HepG2 (cell line): Measurements from ENCODE around the gene SUOX. TPM values are rescaled to one million over a fixed set of nuclear protein-coding genes. Genes with fewer than 3 reads are reported as not detected.

Source experiments
- ATAC-seq: fragments of 200-7000 bp; cut with Tn5 transposase; 3 replicates; pipeline ENCODE4 v1.9.1; 2020; ENCODE audit warnings: mild to moderate bottlenecking, moderate library complexity
- BruUV-seq: library from RNA; stranded (reverse); fragments of 400-500 nt; replicated peaks from 2 replicates; lab custom pipeline; 2021; lab: Mats Ljungman, UMichigan
- CTCF ChIA-PET: fragments of 300-600 bp; formaldehyde crosslinking; extraction: SDS; loops from one replicate; lab custom pipeline; 2021; ENCODE audit warnings: low total read pairs, inconsistent platforms, low intra/inter-chr PET ratio; lab: Yijun Ruan, JAX
- POLR2A ChIA-PET: fragments of 350-600 bp; sonication (Branson Sonifier 250); formaldehyde crosslinking; loops from one replicate; lab custom pipeline; 2020; ENCODE audit warnings: antibody characterized with exemption, inconsistent platforms; lab: Yijun Ruan, JAX
- DNase-seq: peaks from one replicate; pipeline ENCODE4 v3.0.0-alpha.2; 2015; ENCODE audit warnings: low spot score
- FAIRE-seq: peaks from 3 replicates; lab custom pipeline; 2011; peaks lifted over from hg19 to GRCh38; lab: Jason Lieb, UNC
- H2AFZ ChIP-seq: one replicate; pipeline ENCODE4 v1.6.1; 2011; ENCODE audit warnings: low read length, inconsistent platforms
- H3K27ac ChIP-seq: fragments of 300-600 bp; 3 replicates; pipeline ENCODE4 v1.8.0; 2011; ENCODE audit warnings: mixed run types, mild to moderate bottlenecking, mixed read lengths, low read length, inconsistent platforms; ENCODE audit not compliant: insufficient read depth; ENCODE audit errors: extremely low read length
- H3K27me3 ChIP-seq, 2 experiments: fragments of 200-600 bp in 1 of 2; 2 replicates in 1 of 2; 3 replicates in 1 of 2; pipeline versions ENCODE4 v1.6.0 to v1.8.0; 2011; ENCODE audit warnings: low read length in 2 of 2, mild to moderate bottlenecking in 2 of 2, moderate library complexity in 2 of 2, inconsistent platforms in 1 of 2; ENCODE audit not compliant: insufficient read depth in 2 of 2, control insufficient read depth in 1 of 2
- H3K36me3 ChIP-seq, 2 experiments: fragments of 200-600 bp in 1 of 2; replicated peaks in 1 of 2; 2 replicates in 1 of 2; 3 replicates in 1 of 2; pipeline versions ENCODE4 v1.5.1 to v1.8.0; 2011; ENCODE audit warnings: low read length in 2 of 2, inconsistent platforms in 1 of 2; ENCODE audit not compliant: insufficient read depth in 2 of 2, control insufficient read depth in 1 of 2
- H3K4me1 ChIP-seq: 2 replicates; pipeline ENCODE4 v1.5.1; 2012; ENCODE audit warnings: low read length, inconsistent platforms; ENCODE audit not compliant: insufficient read depth
- H3K4me2 ChIP-seq: 2 replicates; pipeline ENCODE4 v1.6.0; 2011; ENCODE audit warnings: low read depth, low read length, inconsistent platforms
- H3K4me3 ChIP-seq, 3 experiments: fragments of 200-600 bp in 1 of 3; sonication (generic), shearing (Covaris generic) in 1 of 3; replicated peaks in 1 of 3; 2 replicates each; pipeline ENCODE4 v1.5.1; 2011 to 2016; ENCODE audit warnings: low read length in 3 of 3, inconsistent platforms in 2 of 3, low read depth in 2 of 3, mild to moderate bottlenecking in 2 of 3, control low read depth in 1 of 3, mixed read lengths in 1 of 3; ENCODE audit not compliant: insufficient read depth in 1 of 3
- H3K79me2 ChIP-seq: one replicate; pipeline ENCODE4 v1.6.1; 2011; ENCODE audit warnings: low read length, inconsistent platforms; ENCODE audit not compliant: insufficient read depth
- H3K9ac ChIP-seq: 2 replicates; pipeline ENCODE4 v1.6.0; 2011; ENCODE audit warnings: mild to moderate bottlenecking, low read depth, low read length, inconsistent platforms; ENCODE audit not compliant: insufficient read depth
- H3K9me3 ChIP-seq: 2 replicates; pipeline ENCODE4 v1.5.1; 2012; ENCODE audit warnings: mild to moderate bottlenecking, low read length
- H4K20me1 ChIP-seq: 2 replicates; pipeline ENCODE4 v1.6.0; 2011; ENCODE audit warnings: inconsistent platforms, mild to moderate bottlenecking, low read length, moderate library complexity; ENCODE audit not compliant: insufficient read depth
- NR2C2 ChIP-seq: sonication (generic); formaldehyde crosslinking; IDR thresholded peaks from 2 replicates; pipeline ENCODE4 v1.4.0; 2020; ENCODE audit warnings: missing genetic modification reagents, mild to moderate bottlenecking, moderate library complexity, borderline replicate concordance
- NR2F1 ChIP-seq, 2 experiments: fragments of 450-650 bp in 1 of 2; formaldehyde crosslinking in 1 of 2; IDR thresholded peaks; 2 replicates each; pipeline versions ENCODE4 v1.5.0 to v1.6.1; 2016 to 2020; ENCODE audit warnings: mild to moderate bottlenecking in 1 of 2, missing compliant biosample characterization in 1 of 2, missing genetic modification reagents in 1 of 2, moderate library complexity in 1 of 2
- NR2F6 ChIP-seq, 2 experiments: IDR thresholded peaks; 2 replicates each; pipeline ENCODE4 v1.6.1; 2016; ENCODE audit warnings: antibody characterized with exemption in 1 of 2, mild to moderate bottlenecking in 1 of 2
- PPARG ChIP-seq: conservative IDR thresholded peaks from 2 replicates; pipeline ENCODE4 v1.6.1; 2016; ENCODE audit warnings: missing biosample characterization, missing genetic modification reagents
- PRMT3 ChIP-seq: sonication (generic); formaldehyde crosslinking; IDR thresholded peaks from 2 replicates; pipeline ENCODE4 v1.8.1; 2022; ENCODE audit warnings: low read depth, mild to moderate bottlenecking, moderate library complexity, missing genetic modification reagents, borderline replicate concordance
- RARA ChIP-seq: IDR thresholded peaks from 2 replicates; pipeline ENCODE4 v1.6.1; 2016; ENCODE audit warnings: missing genetic modification reagents, missing compliant biosample characterization
- YY1 ChIP-seq: IDR thresholded peaks from 2 replicates; pipeline ENCODE4 v1.6.1; 2011; ENCODE audit warnings: low read length, low read depth, moderate library complexity, mild to moderate bottlenecking; ENCODE audit not compliant: insufficient read depth, insufficient replicate concordance
- ZNF275 ChIP-seq: sonication (generic); formaldehyde crosslinking; IDR thresholded peaks from 2 replicates; pipeline ENCODE4 v1.8.0; 2022; ENCODE audit warnings: missing genetic modification reagents, mild to moderate bottlenecking, inconsistent platforms, borderline replicate concordance
- ZNF615 ChIP-seq: sonication (generic); formaldehyde crosslinking; IDR thresholded peaks from 2 replicates; pipeline ENCODE4 v1.5.0; 2020; ENCODE audit warnings: mild to moderate bottlenecking, missing genetic modification reagents, borderline replicate concordance
- ZNF709 ChIP-seq: sonication (generic); formaldehyde crosslinking; IDR thresholded peaks from 2 replicates; pipeline ENCODE4 v1.5.0; 2020; ENCODE audit warnings: mild to moderate bottlenecking, missing genetic modification reagents
- WGBS: methylation state at CpG from one replicate; pipeline ENCODE4 v1.1.6; 2017; ENCODE audit warnings: low lambda C conversion rate; 5-methylcytosine and 5-hydroxymethylcytosine counted together
- in situ Hi-C: cut with HindIII; loops from 2 replicates; pipeline ENCODE4 v1.10.0; 2017; ENCODE audit warnings: low pct_unique_long_range_greater_than_20kb; ENCODE audit not compliant: extremely low pct_ligation_motif_present
- intact Hi-C: fragments of 100-400 bp; cut with micrococcal nuclease; formaldehyde crosslinking; loops from one replicate; pipeline ENCODE4 v1.10.0; 2022; ENCODE audit not compliant: unreplicated experiment
- polyA plus RNA-seq, 8 experiments: library from polyadenylated mRNA; depleted of rRNA in 3 of 8; stranded (reverse) in 7 of 8; unstranded in 1 of 8; fragments of >200 nt; fragmentation: Illumina TruSeq in 4 of 8; extraction: Trizol in 4 of 8; gene quantifications; 2 replicates each; pipeline versions ENCODE4 v1.2.1 to v1.2.3, GENCODE V29; 2011 to 2016; ENCODE audit warnings: low read depth in 4 of 8, missing spikeins in 1 of 8, mixed read lengths in 1 of 8; ENCODE audit not compliant: insufficient read depth in 1 of 8
- total RNA-seq, 5 experiments: library from RNA; depleted of rRNA; stranded (reverse); fragments of >200 nt; fragmentation: Illumina TruSeq; extraction: Trizol; gene quantifications; 2 replicates each; pipeline ENCODE4 v1.2.3, GENCODE V29; 2016; ENCODE audit warnings: low read depth in 1 of 5
- TF ChIP-seq, protein P1 (sequence below): sonication (generic); formaldehyde crosslinking; IDR thresholded peaks from 2 replicates; pipeline ENCODE4 v1.8.0; 2022; ENCODE audit warnings: mild to moderate bottlenecking, missing genetic modification reagents; ENCODE audit not compliant: insufficient replicate concordance
- TF ChIP-seq, protein P2 (sequence below): sonication (generic); formaldehyde crosslinking; IDR thresholded peaks from 2 replicates; pipeline ENCODE4 v1.4.0; 2020; ENCODE audit warnings: missing genetic modification reagents, borderline replicate concordance
- TF ChIP-seq, protein P3 (sequence below): sonication (generic); formaldehyde crosslinking; IDR thresholded peaks from 2 replicates; pipeline ENCODE4 v1.4.0; 2020; ENCODE audit warnings: mild to moderate bottlenecking, missing genetic modification reagents

The SUOX gene
- total and polyA plus RNA-seq, 2 of the 13 experiments (the other 11 are each of a cell fraction or from before 2014, with no cell fraction given) = 23.9 to 25.9 TPM

- no peak for ATAC-seq
- in situ Hi-C loops = loop anchor here (10.0 kb wide), 1 partner anchor 63 kb away; the partner anchor contains the start of gene RAB5B
- 33% methylated on average over 2 of the region's 2 CpGs for WGBS
- Histone ChIP-seq H3K4me3 (no peak overlapping the region), H2AFZ (no peak overlapping the region), H3K4me2 (0 out of 2 replicates have a peak overlapping the region, but pooled peaks have one; percentile 9), H3K9me3 (no peaks in the 10 kb centered on the region), H3K27me3 (no peaks in the 10 kb centered on the region), H3K79me2 (peaks cover 13% of the 10 kb centered on the region), H3K27ac (peak overlapping the region; percentile 39), H3K36me3 (peaks cover 0 to 15% of the 10 kb centered on the region in 2 experiments; a peak in 3 of 5 replicates), H4K20me1 (peaks cover 4% of the 10 kb centered on the region; the same call in 1 of the 2 replicates), H3K9ac (no peak overlapping the region; the same call in 1 of the 2 replicates), H3K4me1 (peaks cover 35% of the 10 kb centered on the region)
- intact Hi-C loops = loop anchor here (5.0 kb wide), 1 partner anchor 301 kb away; no protein-coding TSS in a partner anchor
- DNase-seq = no peak
- no peak for FAIRE-seq
- BruUV-seq = no TSS peak
- ChIA-PET POLR2A (interaction anchor here (3.4 kb wide), 1 partner anchor 42 kb away, joined by 26 read pairs; the partner anchor contains the start of gene SUOX), CTCF (no interaction called here)
- no peak for TF ChIP-seq PRMT3 (CRISPR knock-in tag)
- TF ChIP-seq, protein P1, sequence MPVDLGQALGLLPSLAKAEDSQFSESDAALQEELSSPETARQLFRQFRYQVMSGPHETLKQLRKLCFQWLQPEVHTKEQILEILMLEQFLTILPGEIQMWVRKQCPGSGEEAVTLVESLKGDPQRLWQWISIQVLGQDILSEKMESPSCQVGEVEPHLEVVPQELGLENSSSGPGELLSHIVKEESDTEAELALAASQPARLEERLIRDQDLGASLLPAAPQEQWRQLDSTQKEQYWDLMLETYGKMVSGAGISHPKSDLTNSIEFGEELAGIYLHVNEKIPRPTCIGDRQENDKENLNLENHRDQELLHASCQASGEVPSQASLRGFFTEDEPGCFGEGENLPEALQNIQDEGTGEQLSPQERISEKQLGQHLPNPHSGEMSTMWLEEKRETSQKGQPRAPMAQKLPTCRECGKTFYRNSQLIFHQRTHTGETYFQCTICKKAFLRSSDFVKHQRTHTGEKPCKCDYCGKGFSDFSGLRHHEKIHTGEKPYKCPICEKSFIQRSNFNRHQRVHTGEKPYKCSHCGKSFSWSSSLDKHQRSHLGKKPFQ (CRISPR knock-in tag) = no peak
- TF ChIP-seq, protein P2, sequence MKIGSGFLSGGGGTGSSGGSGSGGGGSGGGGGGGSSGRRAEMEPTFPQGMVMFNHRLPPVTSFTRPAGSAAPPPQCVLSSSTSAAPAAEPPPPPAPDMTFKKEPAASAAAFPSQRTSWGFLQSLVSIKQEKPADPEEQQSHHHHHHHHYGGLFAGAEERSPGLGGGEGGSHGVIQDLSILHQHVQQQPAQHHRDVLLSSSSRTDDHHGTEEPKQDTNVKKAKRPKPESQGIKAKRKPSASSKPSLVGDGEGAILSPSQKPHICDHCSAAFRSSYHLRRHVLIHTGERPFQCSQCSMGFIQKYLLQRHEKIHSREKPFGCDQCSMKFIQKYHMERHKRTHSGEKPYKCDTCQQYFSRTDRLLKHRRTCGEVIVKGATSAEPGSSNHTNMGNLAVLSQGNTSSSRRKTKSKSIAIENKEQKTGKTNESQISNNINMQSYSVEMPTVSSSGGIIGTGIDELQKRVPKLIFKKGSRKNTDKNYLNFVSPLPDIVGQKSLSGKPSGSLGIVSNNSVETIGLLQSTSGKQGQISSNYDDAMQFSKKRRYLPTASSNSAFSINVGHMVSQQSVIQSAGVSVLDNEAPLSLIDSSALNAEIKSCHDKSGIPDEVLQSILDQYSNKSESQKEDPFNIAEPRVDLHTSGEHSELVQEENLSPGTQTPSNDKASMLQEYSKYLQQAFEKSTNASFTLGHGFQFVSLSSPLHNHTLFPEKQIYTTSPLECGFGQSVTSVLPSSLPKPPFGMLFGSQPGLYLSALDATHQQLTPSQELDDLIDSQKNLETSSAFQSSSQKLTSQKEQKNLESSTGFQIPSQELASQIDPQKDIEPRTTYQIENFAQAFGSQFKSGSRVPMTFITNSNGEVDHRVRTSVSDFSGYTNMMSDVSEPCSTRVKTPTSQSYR (CRISPR knock-in tag) = peak; percentile 81
- TF ChIP-seq ZNF615 (CRISPR knock-in tag) = no peak
- TF ChIP-seq RARA (CRISPR knock-in tag) = 0 out of 2 replicates have a peak, but pooled peaks have one; percentile 5
- 0 out of 2 replicates have a peak, but pooled peaks have one; percentile 17 for TF ChIP-seq PPARG
- TF ChIP-seq NR2F6 (IDR thresholded peaks at IDR 0.05) = peak; percentile 73
- TF ChIP-seq NR2F6 (CRISPR knock-in tag; IDR thresholded peaks at IDR 0.05) = peak; percentile 56; the same call in 1 of the 2 replicates
- TF ChIP-seq, protein P3, sequence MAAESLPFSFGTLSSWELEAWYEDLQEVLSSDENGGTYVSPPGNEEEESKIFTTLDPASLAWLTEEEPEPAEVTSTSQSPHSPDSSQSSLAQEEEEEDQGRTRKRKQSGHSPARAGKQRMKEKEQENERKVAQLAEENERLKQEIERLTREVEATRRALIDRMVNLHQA = no peak
- peak; percentile 70 for TF ChIP-seq NR2C2
- no peak for TF ChIP-seq YY1
- TF ChIP-seq ZNF275 (CRISPR knock-in tag) = no peak
- 0 out of 4 replicates have a peak, but pooled peaks of 1 of the 2 experiments have one; percentile 41 for TF ChIP-seq NR2F1 (CRISPR knock-in tag; IDR thresholded peaks at IDR 0.05)
- TF ChIP-seq ZNF709 (CRISPR knock-in tag) = 0 out of 2 replicates have a peak, but pooled peaks have one; percentile 46
These were observed 41.1 kb downstream of the SUOX start for GRCh38 chr12:56038022-56038655.
